Osteoblast (primary cell): ENCODE measurements around the gene SRC. TPM values are rescaled to one million over a fixed set of nuclear protein-coding genes. Genes with fewer than 3 reads are reported as not detected.
"Not testable (repeated sequence)": the region's sequence is repeated elsewhere in the genome, so short reads cannot be mapped to it uniquely, and the experiment has no call there.

Experiments used
- DNase-seq: peaks from one replicate; pipeline ENCODE4 v3.0.0; 2011; ENCODE audit warnings: low spot score, mixed read lengths; ENCODE audit not compliant: insufficient read length; ENCODE audit errors: missing footprints
- H2AFZ ChIP-seq: 2 replicates; pipeline ENCODE4 v1.6.0; 2011; ENCODE audit warnings: mild to moderate bottlenecking, low read length
- H3K27ac ChIP-seq: 2 replicates; pipeline ENCODE4 v1.5.1; 2011; ENCODE audit warnings: mild to moderate bottlenecking, low read depth, low read length, moderate library complexity
- H3K27me3 ChIP-seq: 2 replicates; pipeline ENCODE4 v1.6.0; 2012; ENCODE audit warnings: mild to moderate bottlenecking, control low read depth, inconsistent platforms, low read length, moderate library complexity; ENCODE audit not compliant: insufficient read depth
- H3K36me3 ChIP-seq: 2 replicates; pipeline ENCODE4 v1.5.1; 2011; ENCODE audit warnings: mild to moderate bottlenecking, low read length, control low read depth, moderate library complexity; ENCODE audit not compliant: insufficient read depth
- H3K4me1 ChIP-seq: 2 replicates; pipeline ENCODE4 v1.5.1; 2011; ENCODE audit warnings: mild to moderate bottlenecking, low read length, control low read depth, moderate library complexity; ENCODE audit not compliant: insufficient read depth
- H3K4me2 ChIP-seq: 2 replicates; pipeline ENCODE4 v1.6.0; 2011; ENCODE audit warnings: mild to moderate bottlenecking, low read length; ENCODE audit not compliant: insufficient read depth
- H3K4me3 ChIP-seq: fragments of 200-600 bp; sonication (generic); 3 replicates; pipeline ENCODE4 v1.5.1; 2012; ENCODE audit warnings: mild to moderate bottlenecking, low read length, inconsistent platforms; ENCODE audit not compliant: insufficient read depth
- H3K79me2 ChIP-seq: 2 replicates; pipeline ENCODE4 v1.6.0; 2012; ENCODE audit warnings: mild to moderate bottlenecking, low read length, control low read depth, inconsistent platforms; ENCODE audit not compliant: insufficient read depth
- H3K9me3 ChIP-seq: 2 replicates; pipeline ENCODE4 v1.5.1; 2011; ENCODE audit warnings: low read depth, low read length, control low read depth
- H4K20me1 ChIP-seq: 2 replicates; pipeline ENCODE4 v1.6.0; 2012; ENCODE audit warnings: mild to moderate bottlenecking, low read length, control low read depth; ENCODE audit not compliant: insufficient read depth
- total RNA-seq: library from RNA; depleted of rRNA; stranded (reverse); fragments of >200 nt; gene quantifications from 2 replicates; pipeline ENCODE4 v1.2.3, GENCODE V29; 2012
- TF ChIP-seq, protein P1 (sequence below): IDR thresholded peaks from 2 replicates; pipeline ENCODE4 v1.5.1; 2011; ENCODE audit warnings: mild to moderate bottlenecking, low read depth, low read length, moderate library complexity; ENCODE audit errors: extremely low read depth

The SRC gene
- total RNA-seq, 1 donor, result 22.4 TPM

DNA sequence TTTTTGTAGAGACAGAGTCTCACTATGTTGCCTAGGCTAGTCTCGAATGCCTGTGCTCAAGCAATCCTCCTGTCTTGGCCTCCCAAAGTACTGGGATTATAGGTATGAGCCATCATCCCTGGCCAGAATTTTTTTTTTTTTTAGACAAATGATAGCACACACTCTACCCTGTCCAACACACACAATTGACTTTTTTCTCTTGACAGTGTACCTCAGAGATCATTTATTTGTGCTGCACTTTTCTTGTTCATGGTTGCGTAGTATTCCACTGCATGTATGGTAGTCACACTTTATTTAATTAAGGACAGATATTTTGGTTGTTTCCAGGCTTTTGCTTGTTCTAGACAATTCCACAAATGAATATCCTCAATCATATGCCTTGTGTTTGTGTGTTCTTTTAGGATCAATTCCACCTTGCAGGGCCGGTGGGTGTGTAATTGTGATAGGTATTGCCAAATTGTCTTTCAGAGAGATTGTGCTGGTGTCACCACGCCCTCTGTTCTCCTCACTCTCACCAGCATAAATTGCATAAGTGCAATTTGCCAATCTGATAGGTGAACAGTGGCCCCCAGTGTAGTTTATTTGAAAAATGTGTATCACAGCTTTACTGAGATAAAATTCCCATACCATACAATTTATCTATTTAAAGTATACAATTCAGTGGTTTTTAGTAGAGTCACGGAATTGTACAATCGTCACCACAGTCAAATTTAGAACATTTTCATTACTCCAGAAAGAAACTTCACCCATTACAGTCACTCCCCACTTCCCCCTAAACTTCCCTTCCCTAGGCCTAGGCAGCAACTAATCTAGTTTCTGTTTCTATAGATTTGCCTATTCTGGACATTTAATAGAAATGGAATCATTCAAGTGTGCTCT, 20.1 kb downstream of the SRC start:
- no peak overlapping the region for H3K4me2 ChIP-seq
- H3K79me2 ChIP-seq, result peaks cover 42% of the 10 kb centered on the region
- no peaks in the 10 kb centered on the region for H3K27me3 ChIP-seq
- H3K4me1 ChIP-seq, result no peaks in the 10 kb centered on the region
- H2AFZ ChIP-seq, result no peak overlapping the region
- H3K4me3 ChIP-seq, result no peak overlapping the region
- peaks cover 21% of the 10 kb centered on the region for H3K36me3 ChIP-seq
- TF ChIP-seq, protein P1, sequence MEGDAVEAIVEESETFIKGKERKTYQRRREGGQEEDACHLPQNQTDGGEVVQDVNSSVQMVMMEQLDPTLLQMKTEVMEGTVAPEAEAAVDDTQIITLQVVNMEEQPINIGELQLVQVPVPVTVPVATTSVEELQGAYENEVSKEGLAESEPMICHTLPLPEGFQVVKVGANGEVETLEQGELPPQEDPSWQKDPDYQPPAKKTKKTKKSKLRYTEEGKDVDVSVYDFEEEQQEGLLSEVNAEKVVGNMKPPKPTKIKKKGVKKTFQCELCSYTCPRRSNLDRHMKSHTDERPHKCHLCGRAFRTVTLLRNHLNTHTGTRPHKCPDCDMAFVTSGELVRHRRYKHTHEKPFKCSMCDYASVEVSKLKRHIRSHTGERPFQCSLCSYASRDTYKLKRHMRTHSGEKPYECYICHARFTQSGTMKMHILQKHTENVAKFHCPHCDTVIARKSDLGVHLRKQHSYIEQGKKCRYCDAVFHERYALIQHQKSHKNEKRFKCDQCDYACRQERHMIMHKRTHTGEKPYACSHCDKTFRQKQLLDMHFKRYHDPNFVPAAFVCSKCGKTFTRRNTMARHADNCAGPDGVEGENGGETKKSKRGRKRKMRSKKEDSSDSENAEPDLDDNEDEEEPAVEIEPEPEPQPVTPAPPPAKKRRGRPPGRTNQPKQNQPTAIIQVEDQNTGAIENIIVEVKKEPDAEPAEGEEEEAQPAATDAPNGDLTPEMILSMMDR, result no peak
- no peak overlapping the region for H3K27ac ChIP-seq
- no peaks in the 10 kb centered on the region for H3K9me3 ChIP-seq
- peaks cover 33% of the 10 kb centered on the region for H4K20me1 ChIP-seq
- DNase-seq, result peak; percentile 49

DNA sequence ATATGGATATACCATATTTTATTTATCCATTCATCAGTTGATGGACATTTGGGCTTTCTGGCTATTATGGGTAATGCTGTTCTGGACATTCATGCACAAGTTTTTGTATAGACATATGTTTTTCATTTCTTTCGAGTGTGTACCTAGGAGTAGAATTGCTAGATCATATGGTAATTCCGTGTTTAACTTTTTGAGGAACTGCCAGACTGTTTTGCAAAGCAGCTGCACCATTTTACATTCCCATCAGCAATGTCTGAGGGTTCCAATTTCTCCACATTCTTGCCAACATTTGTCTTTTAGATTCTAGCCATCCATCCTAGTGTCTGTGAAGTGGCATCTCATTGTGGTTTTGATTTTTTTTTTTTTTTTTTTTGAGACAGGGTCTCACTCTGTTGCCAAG, 20.8 kb downstream of the SRC start:
- peaks cover 32% of the 10 kb centered on the region for H4K20me1 ChIP-seq
- no peak overlapping the region for H2AFZ ChIP-seq
- no peak overlapping the region for H3K4me3 ChIP-seq
- no peak overlapping the region for H3K27ac ChIP-seq
- H3K4me1 ChIP-seq, result no peaks in the 10 kb centered on the region
- H3K4me2 ChIP-seq, result no peak overlapping the region
- peaks cover 21% of the 10 kb centered on the region for H3K36me3 ChIP-seq
- H3K79me2 ChIP-seq, result peaks cover 36% of the 10 kb centered on the region
- H3K9me3 ChIP-seq, result no peaks in the 10 kb centered on the region
- TF ChIP-seq, protein P1, result no peak
- DNase-seq, result no peak
- no peaks in the 10 kb centered on the region for H3K27me3 ChIP-seq

DNA sequence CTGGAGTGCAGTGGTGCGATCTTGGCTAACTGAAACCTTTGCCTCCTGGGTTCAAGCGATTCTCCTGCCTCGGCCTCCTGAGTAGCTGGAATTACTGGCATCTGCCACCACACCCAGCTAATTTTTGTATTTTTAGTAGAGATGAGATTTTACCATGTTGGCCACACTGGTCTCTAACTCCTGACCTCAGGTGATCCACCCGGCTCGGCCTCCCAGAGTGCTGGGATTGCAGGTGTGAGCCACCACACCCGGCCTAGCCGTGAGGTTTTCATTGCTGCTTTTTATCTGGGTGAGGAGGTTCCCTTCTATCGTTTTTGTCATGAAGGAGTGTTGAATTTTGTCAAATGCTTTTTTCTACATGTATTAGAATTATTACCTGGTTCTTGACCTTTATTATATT, 23.9 kb downstream of the SRC start:
- no peak for DNase-seq
- no peak overlapping the region for H3K4me3 ChIP-seq
- H4K20me1 ChIP-seq, result peaks cover 18% of the 10 kb centered on the region
- H3K36me3 ChIP-seq, result peaks cover 19% of the 10 kb centered on the region
- H2AFZ ChIP-seq, result no peak overlapping the region
- no peaks in the 10 kb centered on the region for H3K9me3 ChIP-seq
- peaks cover 25% of the 10 kb centered on the region for H3K79me2 ChIP-seq
- no peak overlapping the region for H3K27ac ChIP-seq
- H3K4me1 ChIP-seq, result no peaks in the 10 kb centered on the region
- TF ChIP-seq, protein P1, result no peak
- no peak overlapping the region for H3K4me2 ChIP-seq
- H3K27me3 ChIP-seq, result no peaks in the 10 kb centered on the region

DNA sequence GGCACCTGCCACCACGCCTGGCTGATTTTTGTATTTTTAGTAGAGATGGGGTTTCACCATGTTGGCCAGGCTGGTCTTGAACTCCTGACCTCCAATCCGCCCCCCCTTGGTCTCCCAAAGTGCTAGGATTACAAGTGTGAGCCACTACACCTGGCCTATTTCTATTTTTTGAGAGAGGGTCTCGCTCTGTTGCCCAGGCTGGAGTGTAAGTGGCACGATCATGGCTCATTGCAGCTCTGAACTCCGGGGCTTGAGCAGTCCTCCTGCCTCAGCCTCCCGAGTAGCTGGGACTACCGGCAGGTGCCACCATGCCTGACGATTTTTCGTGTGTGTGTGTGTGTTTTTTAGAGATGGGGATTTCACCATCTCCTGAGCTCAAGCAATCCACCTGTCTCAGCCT, 25.9 kb downstream of the SRC start:
- H3K4me3 ChIP-seq, H3K27ac ChIP-seq, H2AFZ ChIP-seq, H3K27me3 ChIP-seq, H3K4me1 ChIP-seq, H3K9me3 ChIP-seq, H3K4me2 ChIP-seq, DNase-seq: not testable (repeated sequence)
- Histone ChIP-seq H3K79me2 (peaks cover 34% of the 10 kb centered on the region), H3K36me3 (peaks cover 14% of the 10 kb centered on the region), H4K20me1 (peaks cover 14% of the 10 kb centered on the region)
